Measurements from ENCODE around the gene TRIM41.

The TRIM41 gene

DNA sequence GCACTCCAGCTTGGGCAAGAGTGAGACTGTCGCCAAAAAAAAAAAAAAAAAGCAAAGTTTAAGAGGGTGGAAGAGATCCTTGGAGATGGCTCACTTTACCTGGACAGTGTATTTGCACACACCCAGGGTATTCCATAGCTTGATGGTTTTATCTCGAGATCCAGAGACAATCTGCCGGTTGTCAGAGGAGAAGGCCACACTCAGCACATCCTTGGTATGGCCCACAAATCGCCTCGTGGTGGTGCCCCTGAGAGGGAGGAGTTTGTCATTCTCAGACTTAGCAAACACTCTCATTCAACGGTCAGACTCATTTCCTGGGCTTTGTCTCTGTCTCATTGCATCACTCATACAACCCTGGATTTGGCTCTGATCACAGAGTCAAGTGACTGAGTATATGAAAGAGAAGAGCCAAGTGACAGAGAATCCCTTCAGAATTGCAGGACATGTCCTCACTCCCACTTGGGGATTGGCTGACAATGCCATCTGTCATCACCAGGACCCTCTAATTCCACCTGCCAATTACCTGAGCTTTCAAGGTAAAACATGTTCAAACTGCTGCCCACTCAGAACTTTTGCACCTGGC lies 18.4 kb downstream of the TRIM41 start (continued):
- TF ChIP-seq PRDM10 (tag by site-specific recombination; IDR thresholded peaks at IDR 0.05), result peak; percentile 98

DNA sequence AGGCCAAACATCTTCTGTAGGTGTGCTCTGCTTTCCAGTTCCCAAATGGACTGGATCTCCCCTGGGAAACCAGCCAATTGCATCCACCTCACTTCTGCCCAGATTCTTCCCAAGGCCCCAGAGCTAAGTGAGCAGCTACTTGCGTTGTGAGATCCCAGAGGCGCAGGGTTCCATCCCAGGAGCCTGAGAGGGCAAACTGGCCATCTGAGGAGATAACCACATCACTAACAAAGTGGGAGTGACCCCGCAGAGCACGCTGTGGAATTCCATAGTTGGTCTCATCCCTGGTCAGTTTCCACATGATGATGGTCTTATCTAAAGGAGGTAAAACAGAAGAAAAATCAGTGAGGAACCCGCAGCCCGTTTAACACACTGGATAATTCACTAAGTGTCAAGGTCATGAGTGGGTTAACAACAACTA lies 19.0 kb downstream of the TRIM41 start:
- H3K4me1 ChIP-seq (ENCODE audit: control insufficient read depth, insufficient read depth, low read length), result no peaks in the 10 kb centered on the region
- POLR2A ChIA-PET, result interaction anchor here (0.5 to 4.1 kb wide), 5 partner anchors 16 to 51 kb away, joined by 3 to 39 read pairs (median 4); partner anchors contain the start of gene TRIM41
- H3K27ac ChIP-seq (ENCODE audit: extremely low read depth, low read depth, low read length), result peak overlapping the region; percentile 99
- H3K9me3 ChIP-seq (ENCODE audit: control insufficient read depth, insufficient read depth, low read depth, low read length), result no peaks in the 10 kb centered on the region
- peaks cover 34 to 65% of the 10 kb centered on the region in 2 experiments for H3K36me3 ChIP-seq (ENCODE audit: control insufficient read depth in 2 of 2, insufficient read depth in 1 of 2, low read length in 2 of 2)
- H3K4me3 ChIP-seq (ENCODE audit: low read depth, low read length), result peak overlapping the region; percentile 98
- TF ChIP-seq, protein P1, sequence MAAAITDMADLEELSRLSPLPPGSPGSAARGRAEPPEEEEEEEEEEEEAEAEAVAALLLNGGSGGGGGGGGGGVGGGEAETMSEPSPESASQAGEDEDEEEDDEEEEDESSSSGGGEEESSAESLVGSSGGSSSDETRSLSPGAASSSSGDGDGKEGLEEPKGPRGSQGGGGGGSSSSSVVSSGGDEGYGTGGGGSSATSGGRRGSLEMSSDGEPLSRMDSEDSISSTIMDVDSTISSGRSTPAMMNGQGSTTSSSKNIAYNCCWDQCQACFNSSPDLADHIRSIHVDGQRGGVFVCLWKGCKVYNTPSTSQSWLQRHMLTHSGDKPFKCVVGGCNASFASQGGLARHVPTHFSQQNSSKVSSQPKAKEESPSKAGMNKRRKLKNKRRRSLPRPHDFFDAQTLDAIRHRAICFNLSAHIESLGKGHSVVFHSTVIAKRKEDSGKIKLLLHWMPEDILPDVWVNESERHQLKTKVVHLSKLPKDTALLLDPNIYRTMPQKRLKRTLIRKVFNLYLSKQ (tag by site-specific recombination; IDR thresholded peaks at IDR 0.05; ENCODE audit: borderline replicate concordance), result no peak
- TF ChIP-seq ZNF426 (tag by site-specific recombination; IDR thresholded peaks at IDR 0.05) (no peak), ZNF664 (tag by site-specific recombination; IDR thresholded peaks at IDR 0.05) (peak; percentile 97), ZNF843 (tag by site-specific recombination; IDR thresholded peaks at IDR 0.05) (no peak), ZNF354C (tag by site-specific recombination; IDR thresholded peaks at IDR 0.05; ENCODE audit: borderline replicate concordance, low read depth) (no peak)
- TF ChIP-seq, protein P2, sequence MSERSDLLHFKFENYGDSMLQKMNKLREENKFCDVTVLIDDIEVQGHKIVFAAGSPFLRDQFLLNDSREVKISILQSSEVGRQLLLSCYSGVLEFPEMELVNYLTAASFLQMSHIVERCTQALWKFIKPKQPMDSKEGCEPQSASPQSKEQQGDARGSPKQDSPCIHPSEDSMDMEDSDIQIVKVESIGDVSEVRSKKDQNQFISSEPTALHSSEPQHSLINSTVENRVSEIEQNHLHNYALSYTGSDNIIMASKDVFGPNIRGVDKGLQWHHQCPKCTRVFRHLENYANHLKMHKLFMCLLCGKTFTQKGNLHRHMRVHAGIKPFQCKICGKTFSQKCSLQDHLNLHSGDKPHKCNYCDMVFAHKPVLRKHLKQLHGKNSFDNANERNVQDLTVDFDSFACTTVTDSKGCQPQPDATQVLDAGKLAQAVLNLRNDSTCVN (tag by site-specific recombination; optimal IDR thresholded peaks at IDR 0.05), result no peak
- CTCF ChIA-PET, result no interaction called here

DNA sequence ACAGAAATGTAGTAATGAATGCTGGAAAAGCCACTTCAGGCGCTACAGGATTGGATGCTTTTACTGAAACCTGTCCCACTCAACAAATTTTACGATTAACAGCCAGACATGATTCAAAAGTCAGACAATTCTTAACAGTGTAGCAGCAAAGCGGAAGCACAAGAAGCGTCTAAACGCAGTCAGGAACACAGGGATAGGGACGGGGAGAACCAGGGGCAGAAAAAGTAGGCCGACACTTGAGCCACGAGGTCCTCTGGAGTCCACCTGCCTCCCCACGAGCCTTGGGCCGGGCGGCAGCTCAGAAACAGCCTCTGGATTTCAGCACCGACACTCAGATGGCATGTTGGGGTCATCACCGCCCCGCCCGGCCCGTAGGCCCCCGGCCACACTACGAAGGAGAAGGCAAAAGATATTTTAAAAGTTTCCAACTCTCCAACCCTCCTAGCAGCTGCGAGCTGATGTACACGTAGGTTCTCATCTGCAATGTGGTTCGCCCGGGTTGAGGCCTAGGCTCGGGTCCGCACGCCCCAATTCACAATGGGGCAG lies 20.0 kb downstream of the TRIM41 start:
- Histone ChIP-seq H3K27ac (ENCODE audit: extremely low read depth, low read depth, low read length) (peak overlapping the region; percentile 99), H3K36me3 (ENCODE audit: control insufficient read depth in 2 of 2, insufficient read depth in 1 of 2, low read length in 2 of 2) (peaks cover 30 to 59% of the 10 kb centered on the region in 2 experiments), H3K9me3 (ENCODE audit: control insufficient read depth, insufficient read depth, low read depth, low read length) (no peaks in the 10 kb centered on the region), H3K4me1 (ENCODE audit: control insufficient read depth, insufficient read depth, low read length) (no peaks in the 10 kb centered on the region), H3K4me3 (ENCODE audit: low read depth, low read length) (peak overlapping the region; percentile 98)
- POLR2A ChIA-PET, result interaction anchor here (1.1 to 4.1 kb wide), 4 partner anchors 9 to 52 kb away, joined by 3 to 39 read pairs (median 8); partner anchors contain the start of gene TRIM41
- CTCF ChIA-PET, result no interaction called here
- TF ChIP-seq BCL11B (tag by site-specific recombination; IDR thresholded peaks at IDR 0.05; ENCODE audit: low read depth), result 0 out of 2 replicates have a peak, but pooled peaks have one; percentile 9
- no peak for TF ChIP-seq OVOL3 (tag by site-specific recombination; IDR thresholded peaks at IDR 0.05)
- TF ChIP-seq ZNF416 (tag by site-specific recombination; IDR thresholded peaks at IDR 0.05), result no peak
- no peak for TF ChIP-seq ZNF184 (tag by site-specific recombination; IDR thresholded peaks at IDR 0.05)
